DMS 273 (cell line): ENCODE measurements around the gene CDCP1.
"Not testable (repeated sequence)": the region's sequence is repeated elsewhere in the genome, so short reads cannot be mapped to it uniquely, and the experiment has no call there.

Experiments
- DNase-seq: peaks from one replicate; lab custom pipeline; 2025; ENCODE audit not compliant: unreplicated experiment; lab: John Stamatoyannopoulos, UW

Gene CDCP1

DNA sequence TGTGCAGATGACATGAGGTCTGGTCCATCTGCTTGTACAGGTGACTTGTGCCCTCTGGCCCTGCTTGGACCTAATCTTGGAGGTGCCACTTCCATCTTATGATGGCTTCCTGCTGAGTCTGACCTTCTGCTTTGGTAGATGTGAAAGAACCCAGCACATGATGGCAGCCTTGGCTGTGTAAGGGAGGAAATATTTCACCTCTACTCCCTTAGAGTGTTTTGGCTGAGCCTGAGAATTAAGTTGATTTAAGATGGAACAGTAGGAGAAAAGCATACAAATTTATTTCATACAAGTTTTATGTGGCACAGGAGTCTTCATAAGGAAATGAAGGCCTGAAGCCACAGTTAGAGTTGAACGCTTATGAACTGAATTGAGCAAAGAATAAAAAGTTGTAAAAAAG, 27.6 kb upstream of the CDCP1 start:
- DNase-seq = no peak

DNA sequence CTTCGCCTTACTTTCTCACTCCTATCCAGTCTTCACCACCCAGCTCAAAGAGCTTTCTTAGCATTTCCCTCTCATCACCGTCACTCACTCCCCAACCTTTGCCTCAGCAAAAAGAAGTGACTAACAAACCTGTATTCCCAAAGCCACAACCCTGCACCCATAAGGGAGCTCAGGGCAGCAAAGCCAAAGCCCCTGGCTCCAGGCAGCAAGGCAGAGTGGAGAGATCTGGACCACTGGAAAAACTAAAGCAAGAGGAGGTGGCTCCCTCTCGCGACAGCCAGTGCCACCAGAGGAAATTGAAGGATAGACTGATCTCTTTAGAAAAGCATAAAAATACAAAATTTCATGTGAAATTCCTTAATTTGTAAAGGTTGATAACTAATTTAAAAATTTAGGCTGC, 25.1 kb upstream of the CDCP1 start:
- no peak for DNase-seq

DNA sequence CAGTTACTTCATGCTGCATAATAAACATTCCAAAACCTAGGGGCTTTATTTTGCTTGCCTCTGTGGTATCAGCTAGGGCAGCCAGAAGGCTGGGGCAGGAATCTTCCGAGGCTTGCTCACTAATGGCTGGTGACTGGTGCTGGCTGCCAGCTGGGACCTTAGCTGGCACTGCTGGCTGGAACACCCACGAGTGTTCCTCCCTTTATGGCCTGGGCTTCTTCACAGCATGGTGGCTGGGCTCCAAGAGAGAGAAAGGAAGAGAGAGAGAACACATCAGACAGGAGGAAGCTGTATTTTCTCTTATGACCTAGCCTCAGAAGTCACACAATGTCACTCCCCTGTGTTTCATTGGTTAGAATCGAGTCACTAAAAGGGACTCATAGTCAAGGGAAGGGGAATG, 23.9 kb upstream of the CDCP1 start:
- no peak for DNase-seq

DNA sequence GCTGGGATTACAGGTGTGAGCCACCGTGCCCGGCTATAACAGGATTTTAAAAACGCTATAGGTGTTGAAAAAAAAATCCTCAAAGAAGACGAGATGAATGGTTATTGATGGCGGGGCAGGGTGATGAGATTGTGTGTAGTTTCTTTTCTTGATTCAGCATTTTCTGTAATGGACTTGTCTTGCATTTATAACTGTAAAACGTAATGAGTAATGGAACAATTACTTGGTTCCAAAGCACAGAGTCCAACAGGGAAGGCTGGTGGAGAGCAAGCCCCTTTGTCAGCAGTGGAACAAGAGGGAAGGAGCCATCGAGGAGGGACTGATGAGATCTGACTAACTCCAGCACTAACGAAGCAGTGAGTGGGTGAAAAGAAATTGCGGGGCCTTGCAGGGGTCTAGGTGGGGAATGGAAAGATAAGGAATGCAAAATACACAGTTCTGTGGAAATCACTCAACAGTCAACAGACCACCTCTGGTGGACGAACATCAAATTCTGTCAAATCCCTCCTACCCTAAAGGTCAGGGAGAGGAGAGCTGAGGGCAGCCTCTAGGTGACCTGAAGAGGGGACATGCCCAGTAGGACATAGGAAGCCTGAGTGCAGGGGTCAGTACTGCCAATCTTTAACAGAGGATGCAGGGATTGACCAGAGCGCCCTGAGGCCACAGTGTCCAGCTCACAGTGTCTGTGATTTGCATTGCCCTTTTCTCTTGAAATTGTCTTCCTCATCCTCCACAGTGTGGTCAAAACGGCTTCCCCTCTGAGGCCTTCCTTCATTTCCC, 23.1 kb upstream of the CDCP1 start:
- DNase-seq = no peak

DNA sequence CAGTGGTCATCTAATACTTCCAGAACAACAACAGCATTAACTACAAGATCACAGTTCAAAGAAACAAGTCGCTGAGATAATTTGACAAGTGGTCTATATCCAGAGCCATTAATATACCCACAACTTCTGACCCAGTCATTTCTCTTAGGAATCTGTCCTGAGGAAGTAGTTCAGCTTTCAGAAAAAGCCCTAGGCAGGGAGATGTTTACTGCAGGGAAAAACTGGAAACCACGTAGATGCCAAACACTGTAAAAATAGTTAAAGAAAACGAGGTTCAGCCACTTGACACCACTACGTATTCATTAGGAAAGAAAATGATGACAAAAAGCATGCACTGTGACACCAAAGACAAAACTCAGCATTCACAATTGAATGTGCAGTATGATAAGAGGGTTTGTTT, 22.3 kb upstream of the CDCP1 start:
- DNase-seq = no peak

DNA sequence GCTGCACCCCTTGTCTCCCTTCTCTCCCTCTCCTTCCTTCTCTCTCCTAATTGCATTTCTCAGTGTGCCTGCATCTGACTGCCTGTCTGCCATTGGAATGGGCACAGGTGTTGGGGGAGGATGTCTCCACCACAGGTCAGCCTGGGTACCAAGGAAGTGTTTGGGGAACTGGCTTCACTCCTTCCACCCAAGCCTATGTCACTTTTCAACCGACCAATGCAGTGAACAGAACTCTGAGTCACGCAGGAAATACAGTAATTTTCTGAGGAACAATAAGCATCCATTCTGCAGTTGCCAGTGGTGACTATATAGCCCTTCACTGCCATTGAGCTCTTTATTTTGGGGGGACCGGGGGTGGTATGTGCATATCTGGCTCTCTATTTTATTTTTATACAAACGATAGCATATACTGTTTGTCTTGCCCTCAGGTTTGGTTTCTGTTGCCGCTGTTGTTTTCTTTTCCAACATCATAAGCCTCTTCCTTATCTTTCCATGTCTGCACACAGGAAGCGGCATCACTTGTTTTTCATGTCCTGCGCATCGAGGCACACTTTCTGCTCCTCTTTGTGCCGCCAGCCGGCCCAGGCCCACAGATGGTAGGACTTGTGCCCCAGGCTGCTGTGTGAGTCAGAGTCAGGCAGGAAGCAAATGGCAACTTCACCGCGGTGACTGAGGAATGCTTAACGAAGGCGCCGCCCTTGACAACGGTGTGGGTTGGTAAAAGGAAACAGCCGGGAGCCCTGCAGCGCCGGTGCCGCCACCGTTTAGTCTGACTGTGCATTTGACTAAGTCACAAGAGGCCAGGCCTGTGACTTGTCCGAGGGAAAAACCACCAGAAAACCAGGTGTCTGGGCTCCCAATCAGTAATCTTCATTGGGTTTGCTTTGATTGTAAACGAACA, 21.1 kb upstream of the CDCP1 start:
- DNase-seq = peak; percentile 91

DNA sequence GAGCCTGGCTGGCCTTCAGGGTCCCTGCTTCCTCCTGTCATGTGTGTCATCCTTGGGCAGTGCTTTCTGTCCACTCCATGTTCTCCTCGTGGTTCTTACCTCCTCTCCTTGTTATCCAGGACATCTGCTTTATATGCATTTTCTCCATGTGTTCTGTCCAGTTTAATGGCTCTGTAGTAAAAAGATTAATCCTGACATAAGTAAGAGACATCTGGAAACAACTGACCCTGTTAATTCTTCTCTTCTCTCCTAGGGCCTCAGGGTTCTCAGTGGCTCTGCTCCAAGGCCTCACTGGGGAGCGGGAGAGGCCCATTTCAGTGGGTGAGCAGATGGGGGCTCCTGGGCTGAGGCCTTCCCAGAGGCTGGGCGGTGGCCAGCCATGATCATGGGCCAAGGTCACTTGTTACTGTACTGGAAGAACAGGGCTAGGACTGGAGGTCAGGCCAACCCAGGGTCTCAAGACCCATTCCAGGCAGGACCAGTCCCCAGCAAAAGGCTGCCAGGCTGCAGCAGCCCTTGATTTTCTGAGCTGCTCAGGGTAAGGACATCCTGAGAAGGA, 20.2 kb upstream of the CDCP1 start:
- DNase-seq = no peak

DNA sequence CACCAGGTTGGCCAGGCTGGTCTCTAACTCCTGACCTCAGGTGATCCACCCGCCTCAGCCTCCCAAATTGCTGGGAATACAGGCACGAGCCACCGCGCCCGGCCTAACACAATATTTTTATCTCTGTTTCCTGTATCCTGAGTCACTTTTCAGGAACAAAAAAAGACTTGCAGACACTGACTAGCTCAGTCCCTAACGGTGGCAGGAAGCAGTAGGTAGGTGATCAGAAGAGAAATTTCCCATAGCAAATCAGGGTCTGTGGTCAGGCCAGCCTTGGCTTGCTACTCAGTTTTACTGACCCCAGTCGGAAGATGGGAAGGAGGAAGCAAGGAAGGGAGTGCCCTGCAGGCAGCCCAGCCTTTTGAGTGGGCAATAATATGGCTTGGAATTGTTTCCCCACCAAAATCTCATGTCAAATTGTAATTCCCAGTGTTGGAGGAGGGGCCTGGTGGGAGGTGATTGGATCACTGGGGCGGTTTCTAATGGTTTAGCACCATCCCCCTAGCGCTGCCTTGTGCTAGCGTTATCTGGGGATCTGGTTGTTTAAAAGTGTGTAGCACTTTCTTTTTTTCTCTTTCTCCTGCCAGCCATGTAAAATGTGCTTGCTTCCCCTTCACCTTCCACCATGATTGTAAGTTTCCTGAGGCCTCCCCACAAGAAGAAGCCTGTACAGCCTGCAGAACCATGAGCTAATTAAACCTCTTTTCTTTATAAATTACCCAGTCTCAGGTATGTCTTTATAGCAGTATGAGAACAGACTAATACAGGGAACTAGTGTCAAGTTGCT, 19.5 kb upstream of the CDCP1 start:
- DNase-seq = no peak

DNA sequence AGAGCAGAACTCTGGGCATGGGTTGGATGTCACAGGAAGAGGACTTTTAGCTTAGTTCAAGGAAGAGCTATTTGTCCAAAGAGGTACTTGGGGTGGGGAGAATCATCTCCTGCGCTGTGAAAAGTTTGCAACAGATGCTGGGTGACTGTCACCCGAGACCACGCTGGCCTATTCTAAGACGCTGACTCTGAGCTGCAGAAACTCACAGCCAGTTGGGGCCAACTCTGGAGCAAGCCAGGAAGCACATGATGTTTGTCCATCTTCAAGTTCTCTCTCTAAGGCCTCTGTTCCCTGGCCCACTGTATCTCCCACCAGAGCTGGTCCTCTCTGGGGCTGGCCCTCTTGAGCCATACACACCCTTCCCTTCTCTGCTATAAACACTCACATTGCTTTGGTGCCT, 17.9 kb upstream of the CDCP1 start:
- DNase-seq = no peak

DNA sequence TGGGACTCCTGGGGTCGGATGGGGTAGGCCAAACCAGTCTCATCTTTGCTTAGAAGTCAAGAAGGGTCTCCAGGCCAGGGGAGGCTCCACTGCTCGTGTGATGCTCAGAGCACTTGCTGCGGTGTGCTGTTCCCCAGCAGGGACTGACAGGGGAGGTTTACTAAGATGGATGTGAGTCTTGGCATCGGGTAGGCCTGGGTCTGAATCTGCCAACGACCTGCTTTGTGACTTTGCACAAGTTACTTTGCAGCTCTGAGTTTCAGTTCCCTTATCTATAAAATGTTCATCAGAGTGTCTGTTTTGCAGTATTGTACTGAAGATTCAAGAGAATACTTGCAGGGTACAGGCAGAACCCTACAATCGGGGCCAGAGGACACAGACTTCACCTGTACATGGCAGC, 17.3 kb upstream of the CDCP1 start:
- DNase-seq = no peak

DNA sequence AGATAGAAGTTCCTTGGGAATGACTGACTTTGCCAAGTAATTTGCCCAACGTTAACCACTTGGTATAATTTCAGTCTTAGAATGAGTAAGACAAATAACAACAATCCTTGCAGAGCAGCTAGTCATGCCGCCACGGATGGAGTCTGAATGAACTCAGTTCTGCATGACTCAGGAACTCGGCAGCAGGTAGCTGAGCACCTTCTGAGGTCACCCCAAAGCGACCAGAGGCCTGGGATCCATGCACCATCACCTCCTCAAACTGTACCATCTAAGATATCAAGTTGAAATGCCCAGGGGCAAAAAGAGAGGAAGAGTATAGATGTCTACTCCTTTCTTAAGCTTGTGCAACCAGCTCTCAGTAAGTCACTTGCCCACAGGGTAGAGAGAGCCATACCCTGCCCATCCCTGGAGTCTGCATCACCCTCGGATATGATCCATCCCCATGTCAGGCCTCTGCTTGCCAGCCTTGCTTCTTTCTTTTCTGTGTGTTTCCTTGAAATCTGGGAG, 8.5 kb upstream of the CDCP1 start:
- no peak for DNase-seq

DNA sequence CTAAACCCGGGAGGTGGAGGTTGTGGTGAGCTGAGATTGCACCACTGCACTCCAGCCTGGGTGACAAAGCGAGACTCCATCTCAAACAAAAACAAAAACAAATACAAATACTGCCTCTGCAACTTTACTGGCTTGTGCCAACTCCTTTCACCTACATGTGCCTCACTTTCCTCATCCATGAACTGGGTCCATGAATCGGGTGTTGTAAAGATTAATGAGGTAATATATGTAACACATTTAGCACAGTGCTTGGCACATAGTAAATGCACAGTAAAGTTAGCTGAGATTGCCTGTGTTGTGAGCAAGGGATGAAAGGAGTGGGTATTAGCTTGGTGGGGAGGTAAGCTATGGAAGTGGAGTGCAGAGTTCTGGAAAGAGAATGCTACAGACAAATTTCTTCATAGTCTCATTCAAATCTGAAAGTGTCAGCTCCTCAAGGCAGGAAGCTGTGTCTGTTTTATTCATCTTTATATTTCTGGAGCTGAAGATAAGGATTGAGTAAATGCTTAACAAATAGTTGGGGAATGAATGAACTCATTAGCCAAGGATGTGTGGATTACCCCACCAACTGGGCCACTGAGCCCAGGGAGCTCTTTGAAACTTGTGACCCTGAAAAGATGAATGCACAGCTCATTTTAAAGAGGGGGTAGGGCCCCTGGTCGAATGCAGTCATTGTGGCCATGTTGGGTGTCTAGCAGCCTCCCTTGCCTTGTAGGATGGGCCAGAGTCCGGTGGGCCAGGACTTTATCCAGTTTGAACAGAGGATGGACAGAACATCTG, 7.7 kb upstream of the CDCP1 start:
- DNase-seq = no peak

DNA sequence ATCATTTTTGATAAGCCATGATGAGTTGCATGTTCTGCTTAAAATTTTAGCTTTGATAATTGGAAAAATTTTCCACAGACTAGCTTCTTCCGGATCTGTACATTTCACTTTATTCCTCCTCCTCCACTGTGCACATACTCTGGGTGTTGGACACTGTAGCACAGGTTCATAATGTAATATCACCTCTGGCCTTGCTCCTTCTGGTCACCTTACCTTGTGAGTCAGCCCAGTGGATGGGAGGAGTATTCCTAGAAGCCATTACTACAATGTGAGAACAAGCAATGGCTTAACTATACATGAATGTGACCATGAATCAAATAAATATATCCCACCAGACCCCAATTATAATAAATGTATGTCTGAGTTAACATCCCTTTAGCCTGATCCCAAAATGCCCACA, 6.1 kb upstream of the CDCP1 start:
- no peak for DNase-seq

DNA sequence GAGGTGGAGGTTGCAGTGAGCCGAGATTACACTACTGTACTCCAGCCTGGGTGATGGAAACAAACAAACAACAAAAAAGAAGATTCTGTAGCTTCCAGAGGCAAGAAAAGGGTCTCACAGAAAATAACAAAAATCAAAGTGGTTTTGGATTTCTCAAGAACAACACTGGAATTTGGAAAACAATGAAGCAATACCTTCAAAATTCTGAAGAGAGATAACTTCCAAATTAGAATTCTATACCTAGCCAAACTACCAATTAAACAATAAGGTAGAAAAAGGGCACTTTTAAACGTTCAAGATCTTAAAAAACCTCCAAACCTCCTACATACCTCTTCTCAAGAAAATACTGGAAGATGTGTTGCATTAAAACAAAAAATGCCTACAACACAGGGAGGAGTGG, 4.9 kb upstream of the CDCP1 start:
- DNase-seq = no peak

DNA sequence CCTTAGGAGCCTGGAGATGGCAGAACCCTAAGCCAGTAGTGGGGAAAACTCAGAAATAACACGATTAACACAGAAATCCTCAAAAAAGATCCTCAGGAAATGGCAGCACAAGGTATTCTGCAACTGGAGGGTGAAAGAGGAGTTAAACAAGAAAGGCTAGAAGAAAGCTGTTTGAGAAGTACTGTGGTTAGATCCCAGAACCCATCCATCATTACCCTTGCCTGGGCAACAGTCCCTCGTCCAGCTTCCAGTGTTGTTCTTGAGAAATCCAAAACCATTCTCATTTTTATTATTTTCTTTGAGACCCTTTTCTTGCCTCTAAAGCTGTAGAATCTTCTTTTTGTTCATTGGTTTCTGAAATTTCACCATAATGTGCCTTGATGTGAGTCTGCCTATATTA, 2.7 kb upstream of the CDCP1 start:
- no peak for DNase-seq

DNA sequence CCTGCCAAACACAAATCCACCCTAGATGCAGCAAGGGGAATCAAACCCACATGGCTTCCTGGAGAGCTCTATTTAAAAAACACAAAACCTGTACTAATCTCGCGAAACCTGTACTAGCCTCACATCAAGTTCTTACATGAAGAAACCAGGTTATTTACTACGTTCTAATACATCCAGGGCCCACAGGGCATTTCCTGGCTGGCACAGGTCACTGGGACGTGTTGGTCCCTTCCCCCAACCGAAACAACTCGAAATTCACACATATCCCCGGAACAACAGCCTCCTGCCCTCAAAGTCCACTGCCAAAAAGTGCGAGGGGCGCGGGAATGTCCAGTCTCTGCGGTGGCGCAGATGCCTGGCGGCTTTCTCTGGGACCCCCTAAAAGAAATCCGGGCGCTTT, 955 bp downstream of the CDCP1 start:
- DNase-seq = no peak

DNA sequence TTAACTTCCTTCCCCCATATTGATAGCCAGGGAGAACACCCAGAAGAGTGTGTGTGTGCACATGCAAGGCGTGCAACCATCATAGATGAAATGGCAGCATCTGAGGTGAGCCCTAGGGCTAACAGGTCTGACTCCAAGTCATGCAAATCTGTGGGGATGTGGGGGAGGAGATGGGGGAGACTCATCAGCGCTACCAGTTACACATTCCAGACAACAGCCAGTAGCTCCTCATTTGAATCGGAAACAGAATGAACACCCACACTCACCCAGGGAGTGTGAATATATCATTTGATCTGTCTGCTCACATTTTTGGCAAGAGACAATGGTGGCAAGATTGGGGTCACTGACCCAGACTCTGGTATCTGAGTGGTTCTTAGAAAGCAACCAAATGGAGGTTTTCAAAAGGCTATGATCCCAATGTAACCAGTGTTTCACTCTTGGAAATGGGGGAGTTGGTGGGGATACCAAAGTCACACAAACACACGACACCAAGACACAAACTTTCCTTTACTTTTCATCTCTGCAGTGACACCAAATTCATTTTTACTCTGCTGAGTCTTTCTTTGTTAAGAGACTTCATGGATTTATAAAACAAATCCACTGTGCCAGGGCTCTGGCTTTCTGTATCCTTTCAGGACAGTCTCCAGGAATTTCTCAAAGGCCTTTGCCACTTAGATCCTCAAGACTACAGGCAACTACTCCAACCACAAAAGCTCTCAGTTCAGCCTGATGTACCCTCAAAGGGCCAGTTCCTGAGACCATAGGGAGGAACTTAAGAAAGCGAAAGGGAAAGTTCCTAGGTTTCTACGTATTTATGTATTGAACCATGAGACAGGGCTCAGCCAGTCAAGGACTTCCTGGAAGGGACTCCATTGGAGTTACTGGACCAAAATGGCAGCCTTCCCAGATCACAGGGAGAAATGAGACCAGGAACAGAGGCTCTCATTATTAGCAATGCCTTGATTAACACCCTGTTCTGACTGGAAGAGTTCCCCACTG, 2.2 kb downstream of the CDCP1 start:
- no peak for DNase-seq

DNA sequence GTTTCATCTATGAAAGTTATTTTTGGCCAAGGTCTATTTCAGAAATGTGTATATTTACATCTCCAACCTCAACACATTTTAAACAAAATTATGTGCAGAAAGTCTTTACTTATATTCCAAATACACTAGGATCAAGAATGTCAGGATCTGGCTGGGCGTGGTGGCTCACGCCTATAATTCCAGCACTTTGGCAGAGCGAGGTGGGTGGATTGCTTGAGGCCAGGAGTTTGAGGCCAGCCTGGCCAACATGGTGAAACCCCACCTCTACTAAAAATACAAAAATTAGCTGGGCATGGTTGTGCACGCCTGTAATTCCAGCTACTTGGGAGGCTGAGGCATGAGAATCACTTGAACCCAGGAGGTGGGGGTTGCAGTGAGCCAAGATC, 5.4 kb downstream of the CDCP1 start:
- DNase-seq = not testable (repeated sequence)

DNA sequence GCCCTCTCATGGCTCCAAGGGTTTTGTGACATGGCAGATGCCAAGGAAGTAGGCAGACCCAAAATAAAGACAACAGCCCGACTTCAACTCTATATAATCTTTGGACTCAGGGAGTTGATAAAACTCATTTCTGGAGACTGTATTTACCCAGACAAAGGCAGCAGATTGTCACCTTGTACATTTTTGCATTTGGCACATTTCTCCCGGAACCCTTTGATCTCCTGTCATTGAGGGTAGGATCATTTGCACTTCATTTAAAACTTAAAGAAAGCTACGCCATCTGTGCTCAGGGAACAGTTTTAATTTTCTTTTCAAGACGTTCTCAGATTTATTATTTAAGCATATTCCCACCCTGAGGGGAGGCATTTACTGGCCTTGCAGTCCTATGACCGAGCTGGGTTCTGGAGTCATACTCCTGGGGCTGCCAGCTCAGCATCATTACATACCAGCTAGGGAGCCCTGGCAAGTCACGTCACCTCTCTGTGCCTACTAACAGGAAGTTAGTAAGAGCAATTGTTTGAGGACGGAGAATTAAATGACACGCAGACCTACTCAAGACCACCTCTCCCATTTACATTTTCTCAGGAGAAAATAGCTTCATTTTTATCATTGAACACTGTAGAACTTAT, 5.9 kb downstream of the CDCP1 start:
- peak; percentile 72 for DNase-seq
